Measurements from ENCODE around the gene SLC9A8. TPM values are rescaled to one million over a fixed set of nuclear protein-coding genes. Genes with fewer than 3 reads are reported as not detected.

SLC9A8 gene
- total RNA-seq, 1 experiment from 2014 or later: 7.5 TPM

DNA sequence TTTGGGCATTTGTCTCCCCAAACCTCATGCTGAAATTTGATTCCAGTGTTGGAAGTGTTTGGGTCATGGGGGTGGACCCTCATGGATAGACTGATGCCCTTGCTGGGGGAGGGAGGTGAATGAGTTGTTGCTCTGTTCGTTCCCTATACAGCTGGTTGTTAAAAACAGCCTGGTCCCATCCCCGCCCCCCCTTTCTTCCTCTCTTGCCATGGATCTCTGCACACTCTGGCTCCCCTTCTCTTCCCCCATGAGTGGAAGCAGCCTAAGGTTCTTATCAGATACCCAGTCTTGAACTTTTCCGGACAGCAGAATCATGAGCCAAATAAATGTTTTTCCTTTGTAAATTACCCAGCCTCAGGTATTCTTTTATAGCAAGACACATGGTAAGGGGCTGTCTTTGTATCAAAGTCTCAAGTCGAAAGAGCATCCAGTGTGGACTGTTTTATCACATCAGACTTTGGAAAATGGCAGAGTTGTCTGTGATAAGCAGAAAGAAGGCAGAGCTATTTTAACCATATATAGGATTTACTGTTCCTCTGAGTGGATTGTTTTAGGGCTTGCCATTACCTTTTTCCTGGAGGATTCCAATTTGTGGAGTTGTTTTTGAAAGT lies 31.2 kb downstream of the SLC9A8 start:
- H4K8ac ChIP-seq (replicated peaks; ENCODE audit: insufficient read length, low read depth, low read length): no peak overlapping the region
- H3K56ac ChIP-seq (ENCODE audit: insufficient read length, low read depth, low read length): no peak overlapping the region
- no peak overlapping the region for H2AFZ ChIP-seq (ENCODE audit: low read length)
- H3K27me3 ChIP-seq (ENCODE audit: insufficient read depth, low read length): no peaks in the 10 kb centered on the region
- H3K4me2 ChIP-seq (ENCODE audit: insufficient read depth, insufficient read length, low read length): no peak overlapping the region
- peaks cover 3% of the 10 kb centered on the region in 2 experiments; a peak in 1 of 5 replicates for H3K9me3 Mint-ChIP-seq
- no peaks in the 10 kb centered on the region for H3K23me2 ChIP-seq (ENCODE audit: insufficient read length, low read depth, low read length, poor library complexity, severe bottlenecking)
- H3K23ac ChIP-seq (ENCODE audit: insufficient read length, low read depth, low read length): no peak overlapping the region
- H3K18ac ChIP-seq (ENCODE audit: insufficient read length, low read depth, low read length): no peak overlapping the region
- H3K79me1 ChIP-seq (ENCODE audit: insufficient read depth, low read depth, low read length, poor library complexity, severe bottlenecking): no peaks in the 10 kb centered on the region
- no peak overlapping the region for H3K9ac ChIP-seq (ENCODE audit: extremely low read depth, insufficient read length, low read length)
- H3K4me1 ChIP-seq (ENCODE audit: insufficient read depth, low read length): no peaks in the 10 kb centered on the region
- H3K27ac Mint-ChIP-seq: peak overlapping the region in 1 of 3 experiments; percentile 15; a peak in 1 of 7 replicates
- H3K4ac ChIP-seq (ENCODE audit: low read depth, low read length): no peak overlapping the region
- no peaks in the 10 kb centered on the region for H3K79me2 ChIP-seq (ENCODE audit: insufficient read depth, low read length)
- H2BK120ac ChIP-seq (ENCODE audit: low read depth, low read length, poor library complexity, severe bottlenecking): no peak overlapping the region
- WGBS (ENCODE audit: extremely low coverage, insufficient read length, low lambda C conversion rate): no CpG with 5 or more reads among the region's 4 CpGs
- no peak overlapping the region for H4K5ac ChIP-seq (ENCODE audit: insufficient read length, low read depth, low read length)
- peaks cover 13 to 21% of the 10 kb centered on the region in 2 experiments for H3K4me1 Mint-ChIP-seq
- no peaks in the 10 kb centered on the region for H3K27me3 Mint-ChIP-seq (ENCODE audit: low read depth)
- H3K14ac ChIP-seq (ENCODE audit: insufficient read depth, low read length): no peak overlapping the region
- no peak overlapping the region for H3K27ac ChIP-seq (ENCODE audit: insufficient read length, low read depth, low read length)
- H3K9me3 ChIP-seq (ENCODE audit: control insufficient read depth, low read depth, low read length): no peaks in the 10 kb centered on the region
- H2BK12ac ChIP-seq (ENCODE audit: insufficient read length, low read depth, low read length): no peak overlapping the region
- H4K20me1 ChIP-seq (ENCODE audit: control insufficient read depth, insufficient read depth, insufficient read length): no peaks in the 10 kb centered on the region
- H3K4me3 Mint-ChIP-seq: no peak overlapping the region
- peaks cover 4 to 17% (median 9%) of the 10 kb centered on the region in 3 experiments; a peak in 6 of 7 replicates for H3K36me3 Mint-ChIP-seq (ENCODE audit: insufficient read depth in 1 of 3, low read depth in 3 of 3)
- no peak overlapping the region for H2BK15ac ChIP-seq (ENCODE audit: low read depth, low read length)
- H2BK20ac ChIP-seq (ENCODE audit: low read depth, low read length, poor library complexity, severe bottlenecking): no peak overlapping the region
- no peak overlapping the region for H2AK5ac ChIP-seq (ENCODE audit: insufficient read length, low read length)
- H2BK5ac ChIP-seq (ENCODE audit: insufficient read length, low read length): no peak overlapping the region
- no peak for DNase-seq
- no peak overlapping the region for H3T11ph ChIP-seq (ENCODE audit: low read length)
- TF ChIP-seq CTCF (conservative IDR thresholded peaks at IDR 0.05): no peak
- H4K91ac ChIP-seq (ENCODE audit: insufficient read length, low read depth, low read length): no peak overlapping the region

Measured in H9 (cell line).